PFSK-1 (cell line): ENCODE measurements around the gene KPNA1.

Experiments used
- REST ChIP-seq, 2 experiments: IDR thresholded peaks; 2 replicates each; pipeline versions ENCODE4 v1.6.1 to v1.8.0; 2011 to 2012; ENCODE audit warnings: low read depth in 2 of 2, low read length in 2 of 2, control low read depth in 1 of 2, inconsistent platforms in 1 of 2, mild to moderate bottlenecking in 1 of 2, moderate library complexity in 1 of 2; ENCODE audit not compliant: insufficient read depth in 1 of 2
- SIN3A ChIP-seq: IDR thresholded peaks from 2 replicates; pipeline ENCODE4 v1.6.1; 2012; ENCODE audit warnings: mild to moderate bottlenecking, low read length, moderate library complexity, borderline replicate concordance; ENCODE audit not compliant: insufficient read depth

GRCh38 chr3:122435950-122436349 lies 78.8 kb downstream of the KPNA1 start:
- TF ChIP-seq REST (IDR thresholded peaks at IDR 0.05; ENCODE audit: insufficient read depth in 1 of 2, low read depth in 2 of 2, low read length in 2 of 2): no peak
- no peak for TF ChIP-seq SIN3A
